PFSK-1 (cell line): Measurements from ENCODE around the gene OR5A1.

ENCODE experiments used
- FOXP2 ChIP-seq: optimal IDR thresholded peaks from 2 replicates; pipeline ENCODE3; 2011; ENCODE audit warnings: borderline replicate concordance, control low read depth, inconsistent platforms; ENCODE audit not compliant: insufficient read depth; ENCODE audit errors: extremely low read length, extremely low read depth
- POLR2AphosphoS5 ChIP-seq: IDR thresholded peaks from 2 replicates; pipeline ENCODE4 v1.6.1; 2012; ENCODE audit warnings: low read depth, mild to moderate bottlenecking, control low read depth, low read length, moderate library complexity
- REST ChIP-seq, 2 experiments: IDR thresholded peaks; 2 replicates each; pipeline versions ENCODE4 v1.6.1 to v1.8.0; 2011 to 2012; ENCODE audit warnings: low read depth in 2 of 2, low read length in 2 of 2, control low read depth in 1 of 2, inconsistent platforms in 1 of 2, mild to moderate bottlenecking in 1 of 2, moderate library complexity in 1 of 2; ENCODE audit not compliant: insufficient read depth in 1 of 2
- SIN3A ChIP-seq: IDR thresholded peaks from 2 replicates; pipeline ENCODE4 v1.6.1; 2012; ENCODE audit warnings: mild to moderate bottlenecking, low read length, moderate library complexity, borderline replicate concordance; ENCODE audit not compliant: insufficient read depth
- TAF1 ChIP-seq: IDR thresholded peaks from 2 replicates; pipeline ENCODE4 v1.6.1; 2012; ENCODE audit warnings: low read length, control low read depth, borderline replicate concordance; ENCODE audit not compliant: insufficient read depth

GRCh38 chr11:59448484-59448883, 12.2 kb downstream of the OR5A1 start:
- no peak for TF ChIP-seq REST (IDR thresholded peaks at IDR 0.05; ENCODE audit: insufficient read depth in 1 of 2, low read depth in 2 of 2, low read length in 2 of 2)
- no peak for TF ChIP-seq POLR2AphosphoS5
- TF ChIP-seq SIN3A = no peak
- TF ChIP-seq TAF1 = no peak
- TF ChIP-seq FOXP2 = no peak
